GM12878 (cell line): Measurements from ENCODE around the gene SLC8B1.

Experiments
- JUND ChIP-seq: IDR thresholded peaks from 2 replicates; pipeline ENCODE4 v1.6.1; 2012; ENCODE audit warnings: low read depth, mild to moderate bottlenecking, low read length, improper control_type of control experiment, moderate library complexity
- KDM1A ChIP-seq: fragments of 200-600 bp; sonication (generic); IDR thresholded peaks from 2 replicates; pipeline ENCODE4 v1.6.1; 2016; ENCODE audit warnings: borderline replicate concordance
- MTA2 ChIP-seq: fragments of 450-650 bp; IDR thresholded peaks from 2 replicates; pipeline ENCODE4 v1.6.1; 2016; ENCODE audit warnings: low read depth, mild to moderate bottlenecking, moderate library complexity
- NBN ChIP-seq: fragments of 450-650 bp; IDR thresholded peaks from 2 replicates; pipeline ENCODE4 v1.6.1; 2016

- no peak for TF ChIP-seq KDM1A
- no peak for TF ChIP-seq JUND
- TF ChIP-seq NBN = no peak
- no peak for TF ChIP-seq MTA2
These were observed 12.2 kb upstream of the SLC8B1 start for GRCh38 chr12:113347107-113347506.
